ENCODE results near the gene MYADM.

The MYADM gene

DNA sequence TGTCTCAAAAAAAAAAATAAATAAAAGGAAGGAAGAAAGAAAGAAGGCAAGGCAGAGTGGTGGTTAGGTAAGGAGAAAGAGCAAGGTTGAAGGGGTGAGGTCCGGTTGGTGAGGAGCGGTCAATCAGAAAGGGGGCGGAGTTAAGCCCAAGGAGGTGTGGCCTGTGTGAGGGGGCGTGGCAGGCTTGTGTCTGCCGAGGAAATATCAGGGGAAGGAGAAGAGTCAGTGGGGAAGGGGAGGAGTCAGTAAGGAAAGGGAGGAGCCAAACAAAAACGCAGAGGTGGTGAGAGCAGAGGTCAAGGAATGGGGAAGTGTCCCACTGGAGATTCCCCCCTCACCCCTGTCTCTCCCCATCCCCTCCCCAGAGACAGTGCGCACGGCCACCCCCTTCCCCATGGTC, 47.3 kb downstream of the MYADM start:
- no peak for DNase-seq

DNA sequence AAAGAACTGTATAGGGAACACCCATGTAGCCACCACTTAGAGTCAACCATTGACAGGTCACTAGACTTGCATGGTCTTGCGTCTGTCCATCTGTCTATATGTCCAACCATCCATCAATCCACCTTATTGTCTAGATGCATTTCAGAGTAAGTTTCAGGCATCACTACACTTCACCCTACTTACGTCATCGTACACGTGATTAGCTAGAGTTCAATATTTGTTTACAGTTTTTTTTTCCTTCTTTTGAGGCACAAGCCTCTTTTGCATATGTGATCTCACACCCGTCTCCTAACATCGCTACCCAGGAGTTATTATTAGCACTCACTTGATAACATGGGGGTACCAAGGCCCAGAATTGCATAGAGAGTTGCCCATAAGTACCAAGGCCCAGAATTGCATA, 48.3 kb downstream of the MYADM start:
- DNase-seq, result no peak

- DNase-seq, result no peak
Observed at GRCh38 chr19:53917356-53917755, 49.7 kb downstream of the MYADM start.

Measured in T-helper 2 cell (primary cell).